RWPE2 (cell line): Measurements from ENCODE around the gene OR2A2.
"Not testable (repeated sequence)": the region's sequence is repeated elsewhere in the genome, so short reads cannot be mapped to it uniquely, and the experiment has no call there.

Experiments used
- ATAC-seq: fragments of 200-7000 bp; cut with Tn5 transposase; 3 replicates; pipeline ENCODE4 v1.9.1; 2021; ENCODE audit warnings: low read depth
- DNase-seq: peaks from one replicate; pipeline ENCODE4 v3.0.0-alpha.2; 2020; ENCODE audit warnings: low spot score
- H3K27ac ChIP-seq: fragments of 450-650 bp; 2 replicates; pipeline ENCODE4 v1.5.1; 2017; ENCODE audit warnings: mild to moderate bottlenecking; ENCODE audit not compliant: poor library complexity, severe bottlenecking
- H3K27me3 ChIP-seq: fragments of 250-450 bp; sonication (Bioruptor Pico); 2 replicates; pipeline ENCODE4 v1.5.1; 2021; ENCODE audit warnings: mild to moderate bottlenecking, moderate library complexity; ENCODE audit not compliant: insufficient read depth, poor library complexity, severe bottlenecking
- H3K36me3 ChIP-seq: fragments of 250-450 bp; sonication (Bioruptor Pico); 2 replicates; pipeline ENCODE4 v1.5.1; 2020; ENCODE audit warnings: low read depth, mild to moderate bottlenecking, moderate library complexity
- H3K4me1 ChIP-seq: fragments of 250-450 bp; sonication (Bioruptor Pico); 2 replicates; pipeline ENCODE4 v1.5.1; 2021; ENCODE audit warnings: mild to moderate bottlenecking, moderate library complexity; ENCODE audit not compliant: insufficient read depth, poor library complexity, severe bottlenecking
- H3K4me3 ChIP-seq: fragments of 250-450 bp; sonication (Bioruptor Pico); 2 replicates; pipeline ENCODE4 v1.5.1; 2021; ENCODE audit warnings: mild to moderate bottlenecking, moderate library complexity; ENCODE audit not compliant: severe bottlenecking
- H3K9me3 ChIP-seq: fragments of 250-450 bp; sonication (Bioruptor Pico); 2 replicates; pipeline ENCODE4 v1.5.1; 2021; ENCODE audit warnings: mild to moderate bottlenecking, moderate library complexity; ENCODE audit not compliant: severe bottlenecking
- TF ChIP-seq, protein P1 (sequence below): fragments of 450-650 bp; IDR thresholded peaks from one replicate; pipeline ENCODE4 v1.5.1; 2017; ENCODE audit warnings: mild to moderate bottlenecking, moderate library complexity; ENCODE audit not compliant: poor library complexity, severe bottlenecking

Gene OR2A2

DNA sequence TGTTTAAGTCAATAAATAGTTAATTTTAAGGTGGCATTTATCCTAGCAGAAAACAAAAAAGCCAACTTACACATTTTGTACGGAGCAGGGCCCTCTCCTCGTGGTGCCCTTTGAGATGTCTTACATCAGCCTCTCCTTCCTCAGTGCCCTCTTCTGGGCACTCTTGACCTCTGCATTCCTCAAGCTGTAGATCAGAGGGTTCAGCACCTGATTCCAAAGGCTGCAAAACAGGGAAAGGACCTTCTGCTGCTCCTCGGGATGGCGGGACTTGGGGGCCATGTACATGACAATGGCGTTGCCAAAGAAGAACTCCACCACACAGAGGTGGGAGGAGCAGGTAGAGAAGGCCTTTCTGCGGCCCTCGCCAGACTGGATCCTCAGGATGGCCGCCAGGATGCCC lies 9.0 kb downstream of the OR2A2 start:
- Histone ChIP-seq H3K36me3 (no peaks in the 10 kb centered on the region), H3K9me3 (no peaks in the 10 kb centered on the region), H3K27ac (no peak overlapping the region), H3K4me3 (no peak overlapping the region), H3K27me3 (peaks cover 3% of the 10 kb centered on the region), H3K4me1 (no peaks in the 10 kb centered on the region)
- TF ChIP-seq, protein P1, sequence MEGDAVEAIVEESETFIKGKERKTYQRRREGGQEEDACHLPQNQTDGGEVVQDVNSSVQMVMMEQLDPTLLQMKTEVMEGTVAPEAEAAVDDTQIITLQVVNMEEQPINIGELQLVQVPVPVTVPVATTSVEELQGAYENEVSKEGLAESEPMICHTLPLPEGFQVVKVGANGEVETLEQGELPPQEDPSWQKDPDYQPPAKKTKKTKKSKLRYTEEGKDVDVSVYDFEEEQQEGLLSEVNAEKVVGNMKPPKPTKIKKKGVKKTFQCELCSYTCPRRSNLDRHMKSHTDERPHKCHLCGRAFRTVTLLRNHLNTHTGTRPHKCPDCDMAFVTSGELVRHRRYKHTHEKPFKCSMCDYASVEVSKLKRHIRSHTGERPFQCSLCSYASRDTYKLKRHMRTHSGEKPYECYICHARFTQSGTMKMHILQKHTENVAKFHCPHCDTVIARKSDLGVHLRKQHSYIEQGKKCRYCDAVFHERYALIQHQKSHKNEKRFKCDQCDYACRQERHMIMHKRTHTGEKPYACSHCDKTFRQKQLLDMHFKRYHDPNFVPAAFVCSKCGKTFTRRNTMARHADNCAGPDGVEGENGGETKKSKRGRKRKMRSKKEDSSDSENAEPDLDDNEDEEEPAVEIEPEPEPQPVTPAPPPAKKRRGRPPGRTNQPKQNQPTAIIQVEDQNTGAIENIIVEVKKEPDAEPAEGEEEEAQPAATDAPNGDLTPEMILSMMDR, result no peak
- ATAC-seq (no peak), DNase-seq (no peak)

DNA sequence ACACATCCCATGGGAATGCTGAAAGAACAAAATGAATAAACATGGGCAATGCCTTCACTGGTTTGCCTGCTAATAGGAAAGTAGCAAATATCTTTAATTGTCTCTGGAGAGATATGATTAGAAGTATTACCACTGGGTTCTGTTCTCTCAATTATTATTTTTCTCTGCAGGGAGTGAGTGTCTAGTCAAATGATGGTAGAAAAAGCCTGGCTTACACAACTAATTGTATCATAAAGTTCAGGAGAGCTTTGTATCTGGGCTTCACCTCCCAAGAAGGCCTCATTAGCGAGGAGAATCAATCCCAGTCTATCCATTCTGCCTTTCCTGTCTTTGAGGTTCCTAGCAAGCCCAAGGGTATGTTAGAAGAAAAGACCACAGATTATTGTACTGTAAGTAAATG lies 13.5 kb downstream of the OR2A2 start, which contains the start of gene OR2A14:
OR2A14 (plus strand) TSS at position 301 of the 400 bp plus-strand sequence. CDS start 5,937 bp downstream, outside the sequence.
- no peaks in the 10 kb centered on the region for H3K9me3 ChIP-seq
- H3K27me3 ChIP-seq, result no peaks in the 10 kb centered on the region
- DNase-seq (no peak), ATAC-seq (no peak)
- H3K4me1 ChIP-seq, result no peaks in the 10 kb centered on the region
- H3K27ac ChIP-seq, result no peak within 1 kb of the TSS
- no peak within 1 kb of the TSS for H3K4me3 ChIP-seq
- no peaks in the 10 kb centered on the region for H3K36me3 ChIP-seq
- TF ChIP-seq, protein P1, result no peak

DNA sequence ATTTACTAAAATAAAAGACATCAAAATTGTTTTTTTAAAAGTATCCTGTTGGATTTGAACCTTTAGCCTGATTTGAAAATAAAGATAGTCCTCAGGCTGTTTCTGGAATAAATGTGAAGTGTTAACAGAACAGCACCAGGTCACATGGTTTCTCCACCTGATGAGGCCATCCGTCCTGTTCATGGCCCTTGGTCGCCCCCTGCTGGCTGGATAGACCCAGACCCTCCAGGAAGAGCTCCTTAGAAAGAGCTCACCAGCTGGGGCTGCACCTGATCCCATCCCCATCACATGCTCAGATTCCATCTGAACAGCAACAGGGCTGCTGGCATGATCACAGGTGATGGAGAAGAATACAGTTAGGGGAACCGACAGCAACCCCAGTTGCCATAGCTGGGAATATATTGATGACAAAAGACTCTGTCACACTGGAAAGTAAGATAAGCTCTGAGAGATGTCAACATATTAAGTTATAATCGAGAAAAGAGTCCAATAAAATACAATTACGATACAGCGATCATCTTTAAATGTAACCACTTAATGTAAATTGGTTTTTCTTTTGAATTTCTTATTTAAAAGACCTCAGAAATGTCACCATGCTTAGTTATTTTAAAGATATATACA lies 18.4 kb downstream of the OR2A2 start:
- TF ChIP-seq, protein P1, result peak; percentile 89
- H3K27me3 ChIP-seq, result no peaks in the 10 kb centered on the region

DNA sequence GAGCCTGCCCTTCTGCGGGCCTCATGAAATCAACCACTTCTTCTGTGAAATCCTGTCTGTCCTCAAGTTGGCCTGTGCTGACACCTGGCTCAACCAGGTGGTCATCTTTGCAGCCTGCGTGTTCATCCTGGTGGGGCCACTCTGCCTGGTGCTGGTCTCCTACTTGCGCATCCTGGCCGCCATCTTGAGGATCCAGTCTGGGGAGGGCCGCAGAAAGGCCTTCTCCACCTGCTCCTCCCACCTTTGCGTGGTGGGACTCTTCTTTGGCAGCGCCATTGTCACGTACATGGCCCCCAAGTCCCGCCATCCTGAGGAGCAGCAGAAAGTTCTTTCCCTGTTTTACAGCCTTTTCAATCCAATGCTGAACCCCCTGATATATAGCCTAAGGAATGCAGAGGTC lies 20.2 kb downstream of the OR2A2 start:
- not testable (repeated sequence) for H3K4me3 ChIP-seq, H3K9me3 ChIP-seq, H3K4me1 ChIP-seq, H3K27me3 ChIP-seq, H3K27ac ChIP-seq, DNase-seq, H3K36me3 ChIP-seq, ATAC-seq

More for the DNA sequence above, 18.4 kb downstream of the OR2A2 start:
- Histone ChIP-seq H3K9me3 (no peaks in the 10 kb centered on the region), H3K27ac (no peak overlapping the region), H3K4me1 (no peaks in the 10 kb centered on the region), H3K4me3 (no peak overlapping the region), H3K36me3 (no peaks in the 10 kb centered on the region)
- DNase-seq (peak; percentile 78), ATAC-seq (peak; percentile 97)

DNA sequence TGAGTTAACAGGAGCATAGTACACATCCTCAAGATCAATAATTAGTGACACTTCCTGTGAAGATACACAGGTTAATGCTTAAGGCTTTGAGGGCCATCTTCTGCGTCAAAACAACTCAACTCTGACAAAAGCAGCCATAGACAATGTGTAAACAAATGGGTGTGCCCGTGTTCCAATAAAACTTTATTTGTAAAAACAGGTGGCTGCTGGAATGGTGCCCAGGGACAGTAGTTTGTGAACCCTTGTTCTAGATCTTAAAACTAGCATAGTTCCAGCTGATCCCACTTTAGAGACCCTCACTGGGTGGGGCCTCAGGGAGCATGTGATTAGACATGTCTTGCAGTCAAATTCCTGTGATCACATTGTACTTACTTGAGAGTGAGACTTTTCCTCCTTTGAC lies 21.3 kb downstream of the OR2A2 start:
- ATAC-seq, result no peak
- no peaks in the 10 kb centered on the region for H3K36me3 ChIP-seq
- TF ChIP-seq, protein P1, result no peak
- no peaks in the 10 kb centered on the region for H3K27me3 ChIP-seq
- H3K4me3 ChIP-seq, result no peak overlapping the region
- H3K9me3 ChIP-seq, result no peaks in the 10 kb centered on the region
- no peak overlapping the region for H3K27ac ChIP-seq
- DNase-seq, result no peak
- no peaks in the 10 kb centered on the region for H3K4me1 ChIP-seq
